VCaP (cell line): Measurements from ENCODE around the gene GDPD2.

Experiments used
- H3K27ac ChIP-seq: fragments of 450-650 bp; 2 replicates; pipeline ENCODE4 v1.5.1; 2017
- TF ChIP-seq, protein P1 (sequence below): fragments of 450-650 bp; conservative IDR thresholded peaks from 2 replicates; pipeline ENCODE4 v1.5.1; 2017; ENCODE audit warnings: mild to moderate bottlenecking, moderate library complexity

GDPD2 gene

DNA sequence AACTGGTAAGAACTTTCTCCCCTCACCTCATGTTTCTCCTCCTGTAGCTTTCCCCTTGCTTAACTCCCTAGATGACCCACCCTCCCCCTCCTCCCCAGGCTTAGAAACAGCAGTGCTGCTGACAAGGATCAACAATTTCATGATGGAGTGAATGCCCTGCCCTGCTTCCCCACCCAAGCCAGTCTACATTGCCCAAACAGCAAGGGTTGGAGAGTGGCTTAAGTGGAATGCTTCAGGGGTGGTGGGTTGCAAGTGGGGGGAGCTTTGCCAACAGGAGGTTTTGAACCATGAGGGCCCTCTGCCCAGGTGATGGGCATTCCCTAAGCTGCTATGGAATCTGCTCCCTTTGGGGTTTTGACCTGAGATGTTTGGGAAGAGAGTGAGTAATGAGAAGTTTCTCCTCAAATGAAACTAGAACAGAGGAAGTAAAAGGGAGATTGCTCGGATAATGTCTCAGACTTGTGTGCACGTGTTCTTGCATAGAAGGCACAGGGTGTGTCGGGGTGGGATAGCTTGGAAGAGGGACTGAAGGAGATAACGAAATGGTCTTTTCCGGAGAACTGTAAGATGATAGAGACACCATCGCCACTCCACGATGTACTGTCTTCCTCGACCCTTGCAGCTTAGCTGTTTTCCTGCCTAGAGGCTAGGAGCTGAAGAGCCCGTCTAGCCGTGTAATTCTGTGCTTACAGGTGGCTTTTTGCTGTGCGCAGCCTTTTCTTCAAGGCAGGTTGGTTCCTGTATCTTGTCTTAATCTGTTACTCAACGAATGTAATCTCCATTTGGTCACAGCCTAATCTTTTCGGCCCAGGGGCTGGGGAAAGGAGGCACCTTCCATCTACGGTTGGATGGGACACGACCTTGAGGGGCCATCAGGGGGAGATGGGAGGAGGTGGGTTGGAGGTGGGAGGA lies 10.1 kb downstream of the GDPD2 start:
- TF ChIP-seq, protein P1, sequence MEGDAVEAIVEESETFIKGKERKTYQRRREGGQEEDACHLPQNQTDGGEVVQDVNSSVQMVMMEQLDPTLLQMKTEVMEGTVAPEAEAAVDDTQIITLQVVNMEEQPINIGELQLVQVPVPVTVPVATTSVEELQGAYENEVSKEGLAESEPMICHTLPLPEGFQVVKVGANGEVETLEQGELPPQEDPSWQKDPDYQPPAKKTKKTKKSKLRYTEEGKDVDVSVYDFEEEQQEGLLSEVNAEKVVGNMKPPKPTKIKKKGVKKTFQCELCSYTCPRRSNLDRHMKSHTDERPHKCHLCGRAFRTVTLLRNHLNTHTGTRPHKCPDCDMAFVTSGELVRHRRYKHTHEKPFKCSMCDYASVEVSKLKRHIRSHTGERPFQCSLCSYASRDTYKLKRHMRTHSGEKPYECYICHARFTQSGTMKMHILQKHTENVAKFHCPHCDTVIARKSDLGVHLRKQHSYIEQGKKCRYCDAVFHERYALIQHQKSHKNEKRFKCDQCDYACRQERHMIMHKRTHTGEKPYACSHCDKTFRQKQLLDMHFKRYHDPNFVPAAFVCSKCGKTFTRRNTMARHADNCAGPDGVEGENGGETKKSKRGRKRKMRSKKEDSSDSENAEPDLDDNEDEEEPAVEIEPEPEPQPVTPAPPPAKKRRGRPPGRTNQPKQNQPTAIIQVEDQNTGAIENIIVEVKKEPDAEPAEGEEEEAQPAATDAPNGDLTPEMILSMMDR, result no peak
- peak overlapping the region; percentile 72 for H3K27ac ChIP-seq

DNA sequence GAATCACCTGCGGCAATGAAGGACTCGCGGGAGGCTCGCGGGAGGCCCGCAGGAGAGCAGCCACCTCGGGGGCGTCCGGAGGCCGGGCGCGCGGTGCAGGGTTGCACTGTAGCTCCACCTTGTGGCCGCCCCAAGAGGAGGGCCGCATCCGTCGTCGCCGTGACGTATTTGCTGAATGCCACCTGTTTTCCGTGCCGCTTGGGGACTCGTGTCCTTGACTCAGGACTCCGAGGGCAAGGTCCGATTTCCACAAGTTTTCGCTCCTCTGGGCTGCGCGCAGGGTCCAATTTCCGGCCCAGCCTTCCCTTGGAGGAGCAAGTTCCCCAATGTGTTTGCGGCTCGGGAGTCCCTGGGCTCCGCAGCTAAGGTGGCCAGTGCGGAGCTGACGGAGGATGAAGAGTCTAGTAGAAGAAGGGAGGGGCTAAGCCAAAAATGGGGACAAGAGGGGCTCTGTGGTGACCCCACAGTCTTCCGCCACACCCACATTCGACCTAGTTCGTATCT lies 10.8 kb downstream of the GDPD2 start:
- H3K27ac ChIP-seq, result peak overlapping the region; percentile 72
- TF ChIP-seq, protein P1, result peak; percentile 84

DNA sequence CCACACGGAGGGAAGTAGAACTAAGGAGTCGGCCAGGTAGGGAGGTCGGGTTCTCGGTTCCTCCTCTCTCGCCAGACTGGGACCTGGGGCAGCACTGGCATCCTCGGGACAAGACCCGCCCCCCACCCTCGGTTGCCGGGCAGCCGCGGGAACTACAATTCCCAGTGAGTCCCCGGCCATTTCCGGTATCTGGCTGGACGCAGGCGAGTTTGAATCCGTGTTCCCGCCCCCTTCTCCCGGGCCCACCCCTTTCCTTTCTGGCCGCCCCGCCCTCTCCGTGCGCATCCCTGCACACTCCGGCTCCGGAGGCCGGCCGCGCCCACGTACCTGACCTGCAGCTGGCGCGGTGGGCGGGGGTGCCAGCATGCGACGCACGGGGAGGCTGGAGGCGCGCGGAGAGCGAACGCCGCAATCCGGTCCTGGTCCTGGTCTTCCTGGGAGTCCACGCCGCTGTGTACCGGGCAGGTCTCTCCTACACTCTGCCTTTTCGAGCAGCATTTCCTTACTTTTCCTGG lies 11.3 kb downstream of the GDPD2 start:
- peak overlapping the region; percentile 72 for H3K27ac ChIP-seq
- TF ChIP-seq, protein P1, result no peak

DNA sequence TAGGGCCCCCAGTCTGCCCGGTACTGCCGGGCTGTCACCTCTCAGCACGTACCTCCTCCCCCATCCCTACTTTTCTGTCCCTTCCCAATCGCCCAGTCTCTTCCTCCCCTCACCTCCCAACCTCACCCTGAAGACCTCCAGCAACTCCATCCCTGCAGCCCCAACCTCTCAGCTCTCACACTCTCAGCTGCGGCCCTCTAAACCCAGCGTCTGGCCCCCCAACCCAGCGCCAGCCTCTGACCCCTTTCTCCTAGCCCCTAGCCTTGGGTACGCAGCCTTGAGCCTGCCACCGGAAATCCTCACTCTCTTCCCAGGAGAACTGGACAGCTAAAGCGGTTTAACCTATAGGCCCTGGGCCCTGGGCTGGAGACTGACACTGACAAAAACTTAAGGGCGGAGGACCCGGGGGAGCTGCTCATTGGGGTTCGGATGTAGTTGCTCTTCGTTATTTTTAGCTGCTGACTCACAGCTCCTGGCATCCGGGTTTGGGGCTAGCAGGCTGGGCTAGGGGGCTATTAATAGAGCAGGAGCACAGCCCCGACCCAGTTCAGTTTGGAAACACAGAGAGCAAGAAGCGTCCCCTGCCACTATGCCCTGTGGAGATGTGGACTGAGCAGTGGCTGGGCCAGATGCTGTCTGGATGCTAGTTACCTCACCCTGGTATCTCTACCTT lies 11.9 kb downstream of the GDPD2 start:
- TF ChIP-seq, protein P1, result no peak

DNA sequence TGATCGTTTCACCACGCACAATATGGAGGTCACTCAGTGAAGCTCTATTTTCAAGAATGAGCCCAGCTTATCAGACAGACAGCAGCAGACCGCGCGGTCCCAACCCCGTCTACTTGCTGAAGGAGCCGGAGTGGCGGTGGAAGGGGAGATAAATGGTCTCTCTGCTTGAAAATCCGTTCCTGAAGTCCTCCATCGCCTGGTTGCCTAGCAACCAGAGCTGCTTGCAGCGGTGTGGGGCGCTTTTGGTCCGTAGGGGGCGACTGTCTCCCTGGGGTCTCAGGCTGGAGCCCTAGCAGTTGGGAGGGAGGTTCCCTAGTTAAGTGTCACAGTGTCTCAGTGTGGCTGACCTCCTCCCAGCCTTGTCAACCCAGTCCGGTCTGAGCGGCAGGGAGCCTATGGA lies 13.2 kb downstream of the GDPD2 start:
- TF ChIP-seq, protein P1, result no peak
- no peak overlapping the region for H3K27ac ChIP-seq

More for the DNA sequence above, 11.9 kb downstream of the GDPD2 start:
- peak overlapping the region; percentile 72; the same call in 1 of the 2 replicates for H3K27ac ChIP-seq

DNA sequence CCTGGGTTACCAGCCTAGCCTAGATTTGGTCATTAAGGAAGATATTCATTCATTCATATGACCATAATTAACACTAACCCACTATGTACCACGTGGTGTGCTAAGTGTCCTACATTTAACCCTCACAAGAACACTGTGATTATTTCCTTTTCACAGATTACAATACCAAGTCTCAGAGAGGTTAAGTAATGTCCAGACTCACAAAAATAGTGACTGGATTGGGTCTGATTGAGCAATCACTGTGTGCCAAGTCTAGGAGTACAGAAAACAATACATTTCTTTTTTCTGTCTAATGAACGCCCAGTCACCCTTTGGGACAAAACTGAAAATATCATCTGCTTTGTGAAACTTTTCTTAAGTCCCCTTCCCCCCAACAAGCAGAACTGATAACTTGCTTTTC lies 13.9 kb downstream of the GDPD2 start:
- H3K27ac ChIP-seq, result no peak overlapping the region
- TF ChIP-seq, protein P1, result no peak

DNA sequence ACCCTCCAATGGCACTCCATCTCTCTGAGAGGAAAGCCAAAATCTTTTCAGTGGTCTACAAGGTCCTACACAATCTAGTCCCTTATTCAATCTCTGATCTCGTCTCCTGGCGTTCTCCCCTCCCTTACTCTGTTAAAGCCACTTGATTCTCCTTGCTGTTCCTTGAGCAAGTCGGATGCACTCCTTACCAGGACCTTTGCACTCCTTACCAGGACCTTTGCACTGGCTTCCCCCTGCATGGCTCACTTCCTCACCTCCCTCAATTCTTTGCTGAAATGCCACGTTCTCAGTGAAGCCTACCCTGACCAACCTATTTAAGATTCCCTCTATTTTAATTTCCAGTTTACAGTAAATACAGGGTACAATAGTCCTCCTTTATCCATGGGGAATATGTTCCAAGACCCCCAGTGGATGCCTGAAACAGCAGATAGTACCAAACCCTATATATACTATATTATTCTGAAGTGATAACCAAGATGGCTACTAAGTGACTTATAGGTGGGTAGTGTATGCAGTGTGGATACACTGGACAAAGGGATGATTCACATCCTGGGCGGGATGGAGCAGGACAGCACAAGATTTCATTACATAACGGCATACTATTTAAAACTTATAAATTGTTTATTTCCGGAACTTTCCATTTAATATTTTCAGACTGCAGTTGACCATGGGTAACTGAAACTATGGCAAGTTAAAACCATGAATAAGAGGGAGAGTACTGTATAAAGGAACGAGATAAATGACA lies 15.0 kb downstream of the GDPD2 start:
- H3K27ac ChIP-seq, result no peak overlapping the region
- TF ChIP-seq, protein P1, result no peak
